GM18517 (cell line): ENCODE results near the gene KCNAB1.

Experiments used
- ATAC-seq: cut with Tn5 transposase; IDR thresholded peaks from one replicate; pipeline ENCODE4 v1.9.1; 2021; ENCODE audit warnings: mild to moderate bottlenecking, moderate library complexity; ENCODE audit not compliant: unreplicated experiment

Gene KCNAB1

GRCh38 chr3:156359368-156359767 lies 239.0 kb downstream of the KCNAB1 start:
- no peak for ATAC-seq

GRCh38 chr3:156360083-156360482 lies 239.7 kb downstream of the KCNAB1 start:
- no peak for ATAC-seq

- no peak for ATAC-seq
These were observed 240.6 kb downstream of the KCNAB1 start for GRCh38 chr3:156360963-156361362.

- ATAC-seq, result no peak
These were observed 246.2 kb downstream of the KCNAB1 start for GRCh38 chr3:156366559-156366958.

GRCh38 chr3:156368189-156368588 lies 247.8 kb downstream of the KCNAB1 start:
- ATAC-seq, result peak; percentile 85

GRCh38 chr3:156371701-156372100 lies 251.3 kb downstream of the KCNAB1 start:
- ATAC-seq, result no peak

GRCh38 chr3:156373095-156373494 lies 252.7 kb downstream of the KCNAB1 start:
- ATAC-seq, result no peak

- no peak for ATAC-seq
These were observed 253.3 kb downstream of the KCNAB1 start for GRCh38 chr3:156373654-156374053.

GRCh38 chr3:156376199-156376598 lies 255.8 kb downstream of the KCNAB1 start:
- ATAC-seq, result no peak

GRCh38 chr3:156377266-156377665 lies 256.9 kb downstream of the KCNAB1 start:
- ATAC-seq, result no peak

GRCh38 chr3:156377718-156378117 lies 257.3 kb downstream of the KCNAB1 start:
- ATAC-seq, result no peak

GRCh38 chr3:156378871-156379270 lies 258.5 kb downstream of the KCNAB1 start:
- no peak for ATAC-seq

GRCh38 chr3:156379327-156379726 lies 258.9 kb downstream of the KCNAB1 start:
- no peak for ATAC-seq

- ATAC-seq, result no peak
These were observed 260.9 kb downstream of the KCNAB1 start for GRCh38 chr3:156381253-156381652.

- peak; percentile 72 for ATAC-seq
These were observed 262.3 kb downstream of the KCNAB1 start for GRCh38 chr3:156382458-156383346.

GRCh38 chr3:156383441-156384025 lies 263.2 kb downstream of the KCNAB1 start:
- ATAC-seq, result no peak

- no peak for ATAC-seq
These were observed 268.4 kb downstream of the KCNAB1 start for GRCh38 chr3:156388497-156389448.

GRCh38 chr3:156389449-156389950 lies 269.1 kb downstream of the KCNAB1 start:
- ATAC-seq, result no peak

GRCh38 chr3:156390846-156391245 lies 270.5 kb downstream of the KCNAB1 start:
- ATAC-seq, result no peak

- ATAC-seq, result no peak
These were observed 275.8 kb downstream of the KCNAB1 start for GRCh38 chr3:156395961-156396710.
